ENCODE data around the gene HOXB8.

HOXB8 gene

DNA sequence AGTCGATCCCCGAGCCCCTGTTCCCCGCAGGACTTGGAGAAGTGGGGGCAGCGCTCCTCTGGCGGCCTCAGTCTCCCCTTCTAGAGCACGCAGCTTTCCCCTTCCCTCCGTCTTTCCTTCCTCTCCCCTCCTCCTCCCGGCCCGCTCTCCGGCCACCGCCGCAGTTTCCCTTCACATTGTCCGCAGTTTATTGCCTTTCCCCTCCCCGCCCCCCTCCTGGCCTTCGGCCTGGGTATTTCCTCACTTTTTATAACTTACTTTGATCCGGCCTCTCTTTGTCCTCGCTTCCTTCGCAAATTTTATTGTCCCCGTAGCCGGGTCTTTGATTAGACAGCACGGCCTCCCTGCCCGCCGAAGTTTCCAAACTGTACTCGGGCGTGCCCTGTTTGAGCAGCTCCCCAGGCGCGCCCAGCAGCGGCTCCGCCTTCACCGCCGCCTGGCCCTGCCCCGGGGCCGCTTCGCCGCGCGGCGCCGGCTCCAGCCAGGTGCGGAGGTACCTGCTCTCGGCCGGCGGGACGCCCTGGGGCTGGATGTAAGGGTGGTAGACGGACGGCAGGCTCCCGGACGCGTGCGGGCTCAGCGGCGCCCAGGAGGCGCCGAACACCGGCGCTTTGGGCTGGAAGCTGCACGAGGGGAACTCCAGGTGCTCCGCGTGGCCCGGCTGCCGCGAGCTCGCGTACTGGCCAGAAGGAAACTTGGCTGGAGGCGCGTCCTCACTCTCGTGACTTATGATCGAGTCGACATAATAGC lies 10.6 kb upstream of the HOXB8 start:
- peak overlapping the region; percentile 69 for H3K27ac ChIP-seq
- TF ChIP-seq ZFX (IDR thresholded peaks at IDR 0.05; ENCODE audit: borderline replicate concordance), result no peak
- TF ChIP-seq, protein P1, sequence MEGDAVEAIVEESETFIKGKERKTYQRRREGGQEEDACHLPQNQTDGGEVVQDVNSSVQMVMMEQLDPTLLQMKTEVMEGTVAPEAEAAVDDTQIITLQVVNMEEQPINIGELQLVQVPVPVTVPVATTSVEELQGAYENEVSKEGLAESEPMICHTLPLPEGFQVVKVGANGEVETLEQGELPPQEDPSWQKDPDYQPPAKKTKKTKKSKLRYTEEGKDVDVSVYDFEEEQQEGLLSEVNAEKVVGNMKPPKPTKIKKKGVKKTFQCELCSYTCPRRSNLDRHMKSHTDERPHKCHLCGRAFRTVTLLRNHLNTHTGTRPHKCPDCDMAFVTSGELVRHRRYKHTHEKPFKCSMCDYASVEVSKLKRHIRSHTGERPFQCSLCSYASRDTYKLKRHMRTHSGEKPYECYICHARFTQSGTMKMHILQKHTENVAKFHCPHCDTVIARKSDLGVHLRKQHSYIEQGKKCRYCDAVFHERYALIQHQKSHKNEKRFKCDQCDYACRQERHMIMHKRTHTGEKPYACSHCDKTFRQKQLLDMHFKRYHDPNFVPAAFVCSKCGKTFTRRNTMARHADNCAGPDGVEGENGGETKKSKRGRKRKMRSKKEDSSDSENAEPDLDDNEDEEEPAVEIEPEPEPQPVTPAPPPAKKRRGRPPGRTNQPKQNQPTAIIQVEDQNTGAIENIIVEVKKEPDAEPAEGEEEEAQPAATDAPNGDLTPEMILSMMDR (IDR thresholded peaks at IDR 0.05), result no peak

DNA sequence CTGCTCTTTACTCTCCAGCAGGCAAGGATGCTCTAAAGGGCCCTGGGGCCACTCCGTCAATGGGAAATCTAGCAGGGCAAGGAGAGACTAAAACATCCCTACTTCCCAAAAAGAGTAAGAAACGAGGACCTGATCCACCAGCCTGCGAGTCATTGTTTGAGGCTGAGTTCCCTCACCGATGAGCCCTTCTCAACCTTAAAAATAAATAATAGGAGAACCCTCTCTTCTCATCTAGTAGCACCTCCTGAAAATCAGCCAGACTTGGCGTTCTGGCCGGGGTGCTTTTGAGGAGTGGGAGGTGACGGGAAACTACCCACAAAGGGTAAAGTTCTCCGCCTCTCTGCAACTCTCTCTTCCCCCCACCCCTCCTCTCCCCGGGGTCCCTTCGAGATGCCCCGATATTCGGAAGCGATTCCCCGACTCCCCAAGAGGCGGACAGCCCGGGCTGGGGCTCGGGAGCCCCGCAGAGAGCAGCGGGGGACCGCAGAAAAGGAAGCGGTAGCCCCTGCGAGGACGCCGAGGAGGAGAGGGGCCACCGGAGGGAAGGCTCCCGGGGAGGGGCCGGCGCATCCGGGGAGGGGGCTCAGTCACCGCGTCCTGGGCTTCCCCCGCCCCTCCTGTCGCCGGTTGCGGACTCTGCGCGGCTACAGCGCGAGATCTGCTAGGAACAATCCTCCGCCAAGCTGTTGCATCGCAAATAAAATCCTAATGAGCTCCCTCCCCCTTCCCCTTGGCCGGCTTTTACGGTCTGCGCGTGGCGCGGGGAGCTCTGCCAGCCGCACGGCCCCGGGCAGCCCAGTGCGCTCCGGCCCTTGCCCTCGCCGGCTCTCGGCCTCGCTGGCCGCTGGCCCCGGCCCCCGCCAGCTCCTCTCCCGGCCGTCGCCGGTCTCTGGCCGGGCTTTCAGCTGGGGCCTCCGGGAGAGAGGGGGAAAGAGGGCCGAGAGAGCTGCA lies 9.7 kb upstream of the HOXB8 start:
- TF ChIP-seq, protein P1 (IDR thresholded peaks at IDR 0.05), result no peak
- TF ChIP-seq ZFX (IDR thresholded peaks at IDR 0.05; ENCODE audit: borderline replicate concordance), result no peak
- peak overlapping the region; percentile 69 for H3K27ac ChIP-seq

DNA sequence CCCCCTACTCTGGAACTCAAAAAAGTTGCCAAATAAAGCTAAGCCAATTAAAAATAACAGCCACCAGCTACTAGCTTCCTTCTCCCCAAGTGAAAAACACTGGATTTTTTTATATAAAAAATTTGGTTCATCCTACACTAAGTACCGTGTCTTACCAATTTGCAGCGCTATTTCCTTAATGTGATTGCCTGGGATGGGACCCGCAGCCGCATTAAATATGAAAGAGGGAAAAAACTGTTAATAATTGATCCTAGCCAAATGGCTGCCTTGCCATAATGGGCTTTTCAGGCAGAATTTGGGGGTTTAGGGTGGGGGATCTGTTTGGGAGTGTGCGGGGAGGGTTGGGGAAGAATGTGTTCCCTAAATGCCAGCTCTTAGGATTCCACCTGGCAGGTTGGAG lies 9.0 kb upstream of the HOXB8 start:
- TF ChIP-seq, protein P1 (IDR thresholded peaks at IDR 0.05), result no peak
- TF ChIP-seq ZFX (IDR thresholded peaks at IDR 0.05; ENCODE audit: borderline replicate concordance), result no peak
- H3K27ac ChIP-seq, result no peak overlapping the region

DNA sequence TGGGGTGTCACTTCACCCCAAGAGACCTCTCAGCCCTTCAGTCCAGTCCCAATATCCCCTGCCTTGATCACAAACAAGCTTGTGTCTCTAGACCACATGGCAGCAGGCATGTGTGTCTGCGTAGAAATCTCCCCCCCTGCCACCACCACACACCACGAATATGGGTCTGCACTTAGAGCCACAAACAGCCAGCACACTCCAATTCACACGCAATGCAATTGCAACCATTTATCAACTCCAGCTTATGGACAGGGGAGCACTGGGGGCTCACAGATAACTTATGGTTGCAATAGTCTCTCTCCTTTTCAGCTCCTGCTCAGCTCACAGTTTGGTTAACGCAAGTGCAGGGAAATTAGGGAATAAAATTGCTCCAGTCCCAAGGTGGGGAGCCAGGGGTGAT lies 8.5 kb upstream of the HOXB8 start:
- TF ChIP-seq ZFX (IDR thresholded peaks at IDR 0.05; ENCODE audit: borderline replicate concordance), result no peak
- TF ChIP-seq, protein P1 (IDR thresholded peaks at IDR 0.05), result no peak
- no peak overlapping the region for H3K27ac ChIP-seq

DNA sequence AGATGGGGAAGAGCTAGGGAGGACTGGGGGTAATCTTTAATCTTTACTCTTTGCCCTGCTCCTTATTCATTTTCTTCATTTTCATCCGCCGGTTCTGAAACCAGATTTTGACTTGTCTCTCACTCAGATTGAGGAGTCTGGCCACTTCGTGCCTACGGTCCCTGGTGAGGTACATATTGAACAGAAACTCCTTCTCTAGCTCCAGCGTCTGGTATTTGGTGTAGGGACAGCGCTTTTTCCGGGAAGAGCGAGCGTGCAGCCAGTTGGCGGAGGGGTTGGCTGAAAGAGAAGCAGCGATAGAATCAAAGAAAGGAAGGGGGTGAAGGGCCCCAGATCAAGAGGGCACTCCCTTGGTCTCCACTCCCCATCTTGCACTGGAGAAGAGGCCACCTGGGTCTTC lies 7.8 kb upstream of the HOXB8 start:
- H3K27ac ChIP-seq, result no peak overlapping the region
- TF ChIP-seq ZFX (IDR thresholded peaks at IDR 0.05; ENCODE audit: borderline replicate concordance), result no peak
- TF ChIP-seq, protein P1 (IDR thresholded peaks at IDR 0.05), result no peak

DNA sequence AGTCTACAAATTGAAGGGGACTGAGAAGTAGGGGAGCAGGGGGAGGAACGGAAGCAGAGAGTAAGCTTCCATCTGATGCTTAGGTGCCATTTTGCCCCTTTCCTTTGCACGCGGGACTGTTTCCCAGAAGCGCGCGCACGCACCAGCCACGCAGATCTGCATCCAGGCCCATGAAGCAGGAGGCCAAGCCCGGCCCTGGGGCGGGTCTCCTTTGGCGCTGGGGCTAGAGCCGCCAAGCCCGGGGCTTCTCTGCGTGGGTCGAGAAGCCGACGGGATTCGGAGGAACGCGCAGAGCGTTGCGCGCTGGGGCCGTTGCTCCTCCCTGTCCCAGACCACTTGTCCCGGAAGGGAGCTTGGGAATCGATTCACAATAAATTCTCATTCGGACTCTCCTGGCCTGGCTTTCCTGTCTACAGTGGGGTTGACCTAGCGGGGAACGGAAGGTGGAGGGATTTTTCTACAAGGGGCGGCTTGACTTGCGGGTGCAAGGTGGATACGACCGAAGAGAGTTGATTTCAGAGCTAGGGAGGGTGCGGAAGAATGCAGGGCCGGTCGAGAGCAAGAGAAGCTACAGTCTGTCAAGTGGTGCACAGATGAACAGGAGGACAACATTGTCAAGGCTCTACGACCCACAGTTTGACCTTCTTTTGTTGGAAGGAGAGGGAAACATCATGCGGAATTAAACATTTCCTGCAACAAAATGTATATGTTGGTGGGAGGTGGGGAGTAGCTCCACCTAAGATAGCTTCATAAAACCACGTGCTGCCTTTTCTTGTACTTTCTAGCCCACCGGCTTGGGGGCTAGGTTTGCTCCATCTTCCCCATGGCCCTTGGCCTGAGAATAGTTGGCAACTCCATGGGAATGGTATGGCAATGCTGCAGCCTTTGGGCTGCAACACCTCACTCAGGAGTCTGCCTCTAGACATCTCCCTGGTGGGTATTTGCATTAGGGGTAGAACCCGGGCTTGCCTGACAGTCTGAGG lies 6.6 kb upstream of the HOXB8 start:
- TF ChIP-seq, protein P1 (IDR thresholded peaks at IDR 0.05), result no peak
- no peak overlapping the region for H3K27ac ChIP-seq

Data from 22Rv1 (cell line).